AG09319 (cell line): Measurements from ENCODE around the gene PHF1.

ENCODE experiments used
- DNase-seq: peaks from one replicate; pipeline ENCODE4 v3.0.0-alpha.2; 2010; ENCODE audit warnings: low read depth; ENCODE audit errors: extremely low read depth
- CTCF ChIP-seq: IDR thresholded peaks from 2 replicates; pipeline ENCODE4 v1.5.1; 2011; ENCODE audit warnings: low read depth, mild to moderate bottlenecking, inconsistent platforms, low read length, moderate library complexity

The PHF1 gene

DNA sequence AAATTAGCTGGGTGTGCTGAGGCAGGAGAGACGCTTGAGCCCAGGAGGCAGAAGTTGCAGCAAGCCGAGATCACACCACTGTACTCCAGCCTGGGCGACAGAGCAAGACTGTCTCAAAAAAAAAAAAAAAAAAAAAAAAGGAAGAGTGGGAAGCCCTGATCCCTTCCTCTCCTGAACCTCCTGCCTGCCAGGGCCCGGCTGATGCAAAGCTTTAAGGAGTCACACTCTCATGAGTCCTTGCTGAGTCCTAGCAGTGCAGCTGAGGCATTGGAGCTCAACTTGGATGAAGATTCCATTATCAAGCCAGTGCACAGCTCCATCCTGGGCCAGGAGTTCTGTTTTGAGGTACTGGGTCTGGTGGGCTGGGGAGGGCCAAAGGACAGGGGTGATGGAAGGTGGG, 24.1 kb downstream of the PHF1 start:
- no peak for DNase-seq
- TF ChIP-seq CTCF: no peak

DNA sequence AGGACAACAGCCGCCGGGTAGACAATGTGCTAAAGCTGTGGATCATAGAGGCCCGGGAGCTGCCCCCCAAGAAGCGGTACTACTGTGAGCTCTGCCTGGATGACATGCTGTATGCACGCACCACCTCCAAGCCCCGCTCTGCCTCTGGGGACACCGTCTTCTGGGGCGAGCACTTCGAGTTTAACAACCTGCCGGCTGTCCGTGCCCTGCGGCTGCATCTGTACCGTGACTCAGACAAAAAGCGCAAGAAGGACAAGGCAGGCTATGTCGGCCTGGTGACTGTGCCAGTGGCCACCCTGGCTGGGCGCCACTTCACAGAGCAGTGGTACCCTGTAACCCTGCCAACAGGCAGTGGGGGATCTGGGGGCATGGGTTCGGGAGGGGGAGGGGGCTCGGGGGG, 26.9 kb downstream of the PHF1 start:
- no peak for TF ChIP-seq CTCF
- no peak for DNase-seq

DNA sequence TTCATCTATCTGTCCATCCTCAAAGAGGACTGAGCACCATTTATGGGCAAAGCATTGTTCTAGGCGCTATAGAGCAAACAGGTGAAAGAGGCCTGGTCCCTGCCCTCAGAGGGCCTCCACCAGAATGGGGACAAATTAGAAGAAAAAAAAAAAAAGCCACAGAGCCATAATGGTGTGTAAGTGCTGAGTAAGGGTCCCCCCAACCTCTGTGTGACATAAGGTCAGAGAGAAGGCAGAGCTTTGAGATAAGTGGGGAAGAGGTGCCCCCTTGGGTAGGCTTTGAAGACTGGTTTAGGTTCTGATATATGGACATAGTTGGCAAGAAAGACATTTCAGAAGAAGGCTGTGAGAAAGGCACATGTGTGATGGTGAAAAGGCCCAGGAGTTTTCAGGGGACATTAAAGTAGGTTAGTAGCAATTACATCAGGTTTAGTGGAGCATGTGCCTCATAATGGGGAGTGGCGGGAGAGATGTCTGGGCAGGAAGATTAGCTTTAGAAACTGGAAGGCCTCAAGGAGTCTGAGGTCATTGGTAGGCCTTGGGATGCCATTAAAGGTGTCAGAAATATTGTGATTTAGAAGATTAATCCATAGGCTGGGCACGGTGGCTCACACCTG, 28.3 kb downstream of the PHF1 start:
- DNase-seq: no peak
- TF ChIP-seq CTCF: no peak

GRCh38 chr6:33439956-33440648, 29.3 kb downstream of the PHF1 start:
- DNase-seq: no peak
- TF ChIP-seq CTCF: no peak

GRCh38 chr6:33440649-33441309, 30.0 kb downstream of the PHF1 start:
- no peak for DNase-seq

GRCh38 chr6:33441457-33441856, 30.6 kb downstream of the PHF1 start:
- no peak for TF ChIP-seq CTCF
- no peak for DNase-seq

More at GRCh38 chr6:33440649-33441309, 30.0 kb downstream of the PHF1 start:
- no peak for TF ChIP-seq CTCF

DNA sequence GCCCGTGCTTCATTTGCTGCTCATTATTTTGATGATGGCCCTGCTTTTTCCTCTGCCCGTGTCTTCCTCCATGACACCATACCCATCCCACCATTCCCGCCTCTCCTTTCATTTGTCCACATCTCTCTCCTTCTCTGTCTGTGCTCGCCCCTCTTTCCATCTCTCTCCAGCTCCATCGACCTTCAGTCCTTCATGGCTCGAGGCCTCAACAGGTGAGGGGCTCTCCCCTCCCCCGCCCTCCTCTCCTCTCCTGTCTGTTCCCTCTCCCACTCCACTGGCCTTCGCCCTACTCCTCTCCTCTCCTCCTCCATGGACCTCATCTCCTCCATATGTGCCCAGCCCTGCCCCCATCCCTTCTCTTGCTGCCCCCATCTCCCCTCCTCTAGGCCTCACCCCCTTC, 31.5 kb downstream of the PHF1 start:
- no peak for TF ChIP-seq CTCF

More for the DNA sequence above, 31.5 kb downstream of the PHF1 start:
- DNase-seq: no peak
